H1 (cell line): Measurements from ENCODE around the gene CDK16.

Source experiments
- CBX5 ChIP-seq: fragments of 300-800, 300-1000 bp; sonication (generic); IDR thresholded peaks from 2 replicates; pipeline ENCODE4 v1.7.1; 2016; ENCODE audit warnings: antibody characterized with exemption, low read length, low read depth
- RBBP5 ChIP-seq: IDR thresholded peaks from 2 replicates; pipeline ENCODE4 v1.7.1; 2012; ENCODE audit warnings: low read depth, mild to moderate bottlenecking, inconsistent platforms, low read length, moderate library complexity, borderline replicate concordance

- no peak for TF ChIP-seq RBBP5
- no peak for TF ChIP-seq CBX5
These were observed 5.9 kb downstream of the CDK16 start for GRCh38 chrX:47224266-47224895.
